H9 (cell line): ENCODE data around the gene VPS72. TPM values are rescaled to one million over a fixed set of nuclear protein-coding genes. Genes with fewer than 3 reads are reported as not detected.
A peak's percentile ranks its signal among the peaks of the same experiment; 100 is the strongest.

Experiments
- DNase-seq: peaks from one replicate; pipeline ENCODE4 v3.0.0-alpha.2; 2017
- H2AFZ ChIP-seq: one replicate; pipeline ENCODE4 v1.6.1; 2013; ENCODE audit warnings: mild to moderate bottlenecking, low read length, control low read depth, moderate library complexity
- H2AK5ac ChIP-seq: 2 replicates; pipeline ENCODE4 v1.6.1; 2013; ENCODE audit warnings: low read length, control low read depth, mixed read lengths; ENCODE audit not compliant: insufficient read length
- H2BK120ac ChIP-seq: one replicate; pipeline ENCODE4 v1.6.1; 2013; ENCODE audit warnings: low read depth, mild to moderate bottlenecking, low read length, control low read depth, inconsistent platforms; ENCODE audit not compliant: poor library complexity, severe bottlenecking
- H2BK12ac ChIP-seq: 2 replicates; pipeline ENCODE4 v1.6.1; 2013; ENCODE audit warnings: low read length, control low read depth, mixed read lengths, low read depth; ENCODE audit not compliant: insufficient read length
- H2BK15ac ChIP-seq: 2 replicates; pipeline ENCODE4 v1.6.1; 2013; ENCODE audit warnings: low read depth, low read length, control low read depth
- H2BK20ac ChIP-seq: one replicate; pipeline ENCODE4 v1.6.1; 2013; ENCODE audit warnings: low read depth, mild to moderate bottlenecking, low read length, control low read depth, inconsistent platforms; ENCODE audit not compliant: poor library complexity, severe bottlenecking
- H2BK5ac ChIP-seq: 2 replicates; pipeline ENCODE4 v1.6.1; 2013; ENCODE audit warnings: low read length, control low read depth, mixed read lengths; ENCODE audit not compliant: insufficient read length
- H3K14ac ChIP-seq: 2 replicates; pipeline ENCODE4 v1.6.1; 2013; ENCODE audit warnings: low read length, control low read depth; ENCODE audit not compliant: insufficient read depth
- H3K18ac ChIP-seq: 2 replicates; pipeline ENCODE4 v1.6.1; 2013; ENCODE audit warnings: low read depth, mild to moderate bottlenecking, mixed read lengths, low read length, control low read depth; ENCODE audit not compliant: insufficient read length
- H3K23ac ChIP-seq: 2 replicates; pipeline ENCODE4 v1.6.1; 2013; ENCODE audit warnings: low read length, control low read depth, mixed read lengths, low read depth; ENCODE audit not compliant: insufficient read length
- H3K23me2 ChIP-seq: 2 replicates; pipeline ENCODE4 v1.6.1; 2013; ENCODE audit warnings: low read depth, mild to moderate bottlenecking, mixed read lengths, low read length, control low read depth; ENCODE audit not compliant: insufficient read length, poor library complexity, severe bottlenecking
- H3K27ac ChIP-seq: 2 replicates; pipeline ENCODE4 v1.5.1; 2013; ENCODE audit warnings: low read length, control low read depth, mixed read lengths, low read depth; ENCODE audit not compliant: insufficient read length
- H3K27me3 ChIP-seq: 2 replicates; pipeline ENCODE4 v1.6.1; 2013; ENCODE audit warnings: low read length, control low read depth, inconsistent platforms; ENCODE audit not compliant: insufficient read depth
- H3K4ac ChIP-seq: 2 replicates; pipeline ENCODE4 v1.6.1; 2013; ENCODE audit warnings: low read depth, mild to moderate bottlenecking, control low read depth, inconsistent platforms, low read length, moderate library complexity
- H3K4me1 ChIP-seq: 2 replicates; pipeline ENCODE4 v1.6.1; 2013; ENCODE audit warnings: low read length, control low read depth, inconsistent platforms; ENCODE audit not compliant: insufficient read depth
- H3K4me2 ChIP-seq: 2 replicates; pipeline ENCODE4 v1.6.1; 2013; ENCODE audit warnings: low read length, control low read depth, mixed read lengths; ENCODE audit not compliant: insufficient read length, insufficient read depth
- H3K56ac ChIP-seq: 2 replicates; pipeline ENCODE4 v1.6.1; 2013; ENCODE audit warnings: low read depth, mild to moderate bottlenecking, mixed read lengths, low read length, control low read depth; ENCODE audit not compliant: insufficient read length
- H3K79me1 ChIP-seq: 2 replicates; pipeline ENCODE4 v1.6.1; 2013; ENCODE audit warnings: low read depth, mild to moderate bottlenecking, moderate library complexity, low read length, control low read depth, inconsistent platforms; ENCODE audit not compliant: insufficient read depth, poor library complexity, severe bottlenecking
- H3K79me2 ChIP-seq: 2 replicates; pipeline ENCODE4 v1.6.1; 2013; ENCODE audit warnings: low read length, control low read depth, inconsistent platforms; ENCODE audit not compliant: insufficient read depth
- H3K9ac ChIP-seq: 2 replicates; pipeline ENCODE4 v1.6.1; 2013; ENCODE audit warnings: low read length, control low read depth, mixed read lengths; ENCODE audit not compliant: insufficient read length; ENCODE audit errors: extremely low read depth
- H3K9me3 ChIP-seq: one replicate; pipeline ENCODE4 v1.6.1; 2013; ENCODE audit warnings: low read depth, low read length, inconsistent platforms; ENCODE audit not compliant: control insufficient read depth
- H3T11ph ChIP-seq: one replicate; pipeline ENCODE4 v1.6.1; 2013; ENCODE audit warnings: mild to moderate bottlenecking, low read length, control low read depth, inconsistent platforms
- H4K20me1 ChIP-seq: one replicate; pipeline ENCODE4 v1.6.1; 2013; ENCODE audit not compliant: control insufficient read depth, insufficient read length, insufficient read depth
- H4K5ac ChIP-seq: 2 replicates; pipeline ENCODE4 v1.6.1; 2013; ENCODE audit warnings: low read depth, mild to moderate bottlenecking, mixed read lengths, low read length, control low read depth; ENCODE audit not compliant: insufficient read length
- H4K8ac ChIP-seq: replicated peaks from 2 replicates; pipeline ENCODE4 v1.6.1; 2013; ENCODE audit warnings: low read length, control low read depth, mixed read lengths, low read depth; ENCODE audit not compliant: insufficient read length
- H4K91ac ChIP-seq: 2 replicates; pipeline ENCODE4 v1.6.1; 2013; ENCODE audit warnings: low read depth, mild to moderate bottlenecking, moderate library complexity, mixed read lengths, low read length, control low read depth; ENCODE audit not compliant: insufficient read length
- H3K27ac Mint-ChIP-seq, 3 experiments: 2 replicates in 2 of 3; 3 replicates in 1 of 3; pipeline ENCODE4 v1.8.0; 2020 to 2021; ENCODE audit warnings: mixed read lengths in 3 of 3, mild to moderate bottlenecking in 1 of 3, moderate library complexity in 1 of 3
- H3K27me3 Mint-ChIP-seq: 2 replicates; pipeline ENCODE4 v1.8.0; 2021; ENCODE audit warnings: low read depth, mild to moderate bottlenecking, moderate library complexity, mixed read lengths
- H3K36me3 Mint-ChIP-seq, 3 experiments: 2 replicates in 2 of 3; 3 replicates in 1 of 3; pipeline ENCODE4 v1.8.0; 2020 to 2021; ENCODE audit warnings: low read depth in 3 of 3, mixed read lengths in 3 of 3; ENCODE audit not compliant: insufficient read depth in 1 of 3
- H3K4me1 Mint-ChIP-seq, 2 experiments: 2 replicates each; pipeline ENCODE4 v1.8.0; 2020; ENCODE audit warnings: mixed read lengths in 2 of 2
- H3K4me3 Mint-ChIP-seq, 2 experiments: 2 replicates in 1 of 2; 3 replicates in 1 of 2; pipeline ENCODE4 v1.8.0; 2020 to 2021; ENCODE audit warnings: mild to moderate bottlenecking in 2 of 2, mixed read lengths in 2 of 2, moderate library complexity in 1 of 2
- H3K9me3 Mint-ChIP-seq, 2 experiments: 2 replicates in 1 of 2; 3 replicates in 1 of 2; pipeline ENCODE4 v1.8.0; 2020; ENCODE audit warnings: mild to moderate bottlenecking in 2 of 2, mixed read lengths in 2 of 2, moderate library complexity in 1 of 2
- CTCF ChIP-seq: fragments of 200-600 bp; sonication (generic); conservative IDR thresholded peaks from 3 replicates; pipeline ENCODE4 v1.8.0; 2021; ENCODE audit warnings: antibody characterized with exemption, mild to moderate bottlenecking
- WGBS: extraction: QIAGEN DNeasy Blood & Tissue Kit; methylation state at CpG from one replicate; pipeline ENCODE4 v1.1.7; 2013; ENCODE audit warnings: missing lambda C conversion rate, low lambda C conversion rate, mixed read lengths; ENCODE audit not compliant: insufficient read length; ENCODE audit errors: extremely low coverage; 5-methylcytosine and 5-hydroxymethylcytosine counted together
- total RNA-seq: library from RNA; stranded (reverse); gene quantifications from 2 replicates; pipeline ENCODE4 v1.2.1, GENCODE V29; 2021

VPS72 gene
- total RNA-seq, 1 experiment from 2014 or later: 91.4 TPM

- Histone ChIP-seq H2BK120ac (no peak within 1 kb of the TSS), H4K20me1 (no peaks in the 10 kb centered on the region), H4K5ac (no peak within 1 kb of the TSS), H3K27me3 (no peaks in the 10 kb centered on the region), H3K4me2 (no peak within 1 kb of the TSS), H3K4me1 (no peaks in the 10 kb centered on the region), H2AFZ (no peak within 1 kb of the TSS), H3T11ph (no peak within 1 kb of the TSS), H3K9me3 (no peaks in the 10 kb centered on the region), H4K8ac (no peak within 1 kb of the TSS), H3K9ac (no peak within 1 kb of the TSS), H3K14ac (no peak within 1 kb of the TSS), H3K79me2 (no peaks in the 10 kb centered on the region), H3K23me2 (no peaks in the 10 kb centered on the region), H3K18ac (no peak within 1 kb of the TSS), H3K4ac (no peak within 1 kb of the TSS), H2BK5ac (no peak within 1 kb of the TSS), H3K56ac (no peak within 1 kb of the TSS), H2BK12ac (no peak within 1 kb of the TSS), H3K79me1 (no peaks in the 10 kb centered on the region), H2AK5ac (no peak within 1 kb of the TSS), H2BK20ac (no peak within 1 kb of the TSS), H2BK15ac (no peak within 1 kb of the TSS), H4K91ac (no peak within 1 kb of the TSS), H3K23ac (no peak within 1 kb of the TSS), H3K27ac (no peak within 1 kb of the TSS)
- H3K4me3 Mint-ChIP-seq: no peak within 1 kb of the TSS; a peak in 1 of 5 replicates
- TF ChIP-seq CTCF: peak; percentile 72
- H3K9me3 Mint-ChIP-seq: no peaks in the 10 kb centered on the region
- no peak for DNase-seq
- H3K27ac Mint-ChIP-seq: peak within 1 kb of the TSS; percentile 28 to 60 (median 35); a peak in 3 of 7 replicates
- no peaks in the 10 kb centered on the region for H3K4me1 Mint-ChIP-seq
- no CpG with 5 or more reads among the region's 4 CpGs for WGBS
- no peaks in the 10 kb centered on the region for H3K27me3 Mint-ChIP-seq
- peaks cover 34 to 62% (median 54%) of the 10 kb centered on the region in 3 experiments; a peak in 6 of 7 replicates for H3K36me3 Mint-ChIP-seq
Measured at GRCh38 chr1:151175863-151176262, 14.1 kb downstream of the VPS72 start, which contains the start of gene TMOD4. TSS of gene TMOD4 (minus strand) at chr1:151175981. CDS start at chr1:151174875, 1,106 bp downstream.
